ENCODE measurements around the gene FNDC1.

DNA sequence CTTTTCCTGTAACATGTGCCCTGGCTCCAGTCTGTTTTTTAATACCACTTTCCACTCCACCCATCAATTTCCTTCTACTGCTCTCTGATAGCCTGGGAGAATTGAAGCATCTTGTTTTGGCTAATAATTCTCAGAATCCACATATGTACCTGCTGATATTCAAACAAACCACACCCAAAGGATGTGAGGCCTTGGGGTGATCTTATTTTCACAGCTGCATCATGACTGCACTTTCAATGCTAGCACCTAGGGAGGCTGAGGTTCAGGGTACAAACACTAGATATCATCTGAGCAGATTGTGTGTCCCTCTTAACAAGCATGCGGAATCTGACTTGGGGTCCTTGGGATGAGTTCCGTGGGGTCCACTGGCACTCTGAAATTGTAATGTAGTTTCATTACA lies 12.7 kb downstream of the FNDC1 start:
- TF ChIP-seq CTCF (IDR thresholded peaks at IDR 0.05; ENCODE audit: borderline replicate concordance, extremely low read depth, low read length, poor library complexity, severe bottlenecking) (no peak), EZH2 (IDR thresholded peaks at IDR 0.05; ENCODE audit: borderline replicate concordance, low read depth, low read length, severe bottlenecking) (no peak)

All from DND-41 (cell line).